Loucy (cell line): ENCODE measurements around the gene PPP1R15B.

Experiments
- H2AFZ ChIP-seq: fragments of 200-600 bp; sonication (generic); 2 replicates; pipeline ENCODE4 v1.6.0; 2016; ENCODE audit warnings: antibody characterized with exemption, mild to moderate bottlenecking, low read length, moderate library complexity
- H3F3A ChIP-seq: fragments of 200-600 bp; 2 replicates; pipeline ENCODE4 v1.6.0; 2016; ENCODE audit warnings: antibody characterized with exemption, low read depth, mild to moderate bottlenecking
- H3K27me3 ChIP-seq: fragments of 200-600 bp; sonication (generic); 2 replicates; pipeline ENCODE4 v1.6.1; 2014; ENCODE audit warnings: low read length, mild to moderate bottlenecking; ENCODE audit not compliant: insufficient read depth, poor library complexity, severe bottlenecking
- H3K36me3 ChIP-seq: fragments of 200-600 bp; sonication (generic); 2 replicates; pipeline ENCODE4 v1.6.1; 2016; ENCODE audit warnings: low read length; ENCODE audit not compliant: insufficient read depth
- H3K4me1 ChIP-seq: fragments of 200-600 bp; sonication (generic); 2 replicates; pipeline ENCODE4 v1.5.1; 2014; ENCODE audit warnings: low read length, mild to moderate bottlenecking; ENCODE audit not compliant: insufficient read depth, poor library complexity, severe bottlenecking
- H3K4me2 ChIP-seq: fragments of 200-600 bp; sonication (generic); 2 replicates; pipeline ENCODE4 v1.6.0; 2014; ENCODE audit warnings: antibody characterized with exemption, low read length, low read depth, mild to moderate bottlenecking; ENCODE audit not compliant: poor library complexity, severe bottlenecking
- H3K4me3 ChIP-seq: fragments of 200-600 bp; sonication (generic); 2 replicates; pipeline ENCODE4 v1.5.1; 2014; ENCODE audit warnings: low read length, mild to moderate bottlenecking, mixed read lengths; ENCODE audit not compliant: poor library complexity, severe bottlenecking
- H3K79me2 ChIP-seq: fragments of 200-600 bp; sonication (generic); 2 replicates; pipeline ENCODE4 v1.6.1; 2014; ENCODE audit warnings: low read length; ENCODE audit not compliant: insufficient read depth
- H3K9ac ChIP-seq: fragments of 200-600 bp; sonication (generic); 2 replicates; pipeline ENCODE4 v1.6.0; 2014; ENCODE audit warnings: mild to moderate bottlenecking, low read depth, low read length, moderate library complexity; ENCODE audit not compliant: poor library complexity, severe bottlenecking
- H3K9me2 ChIP-seq: fragments of 200-600 bp; sonication (generic); replicated peaks from 2 replicates; pipeline ENCODE4 v1.6.1; 2016; ENCODE audit warnings: low read depth, low read length, mixed read lengths
- H3K9me3 ChIP-seq: fragments of 200-600 bp; sonication (generic); 2 replicates; pipeline ENCODE4 v1.6.1; 2014; ENCODE audit warnings: mild to moderate bottlenecking, antibody characterized with exemption, low read length, low read depth; ENCODE audit not compliant: insufficient read depth
- H4K20me1 ChIP-seq: fragments of 200-600 bp; sonication (generic); 2 replicates; pipeline ENCODE4 v1.6.0; 2014; ENCODE audit warnings: antibody characterized with exemption, low read length, mild to moderate bottlenecking; ENCODE audit not compliant: insufficient read depth, poor library complexity, severe bottlenecking
- CTCF ChIP-seq: fragments of 200-600 bp; sonication (generic); conservative IDR thresholded peaks from 2 replicates; pipeline ENCODE4 v1.5.1; 2014; ENCODE audit warnings: mild to moderate bottlenecking, antibody characterized with exemption, low read length
- EZH2phosphoT487 ChIP-seq: fragments of 200-600 bp; IDR thresholded peaks from 2 replicates; pipeline ENCODE4 v1.6.1; 2018; ENCODE audit warnings: antibody characterized with exemption, mild to moderate bottlenecking, moderate library complexity, borderline replicate concordance

Gene PPP1R15B

GRCh38 chr1:204457666-204458065 is 46.0 kb upstream of the PPP1R15B start:
- H3K9ac ChIP-seq: no peak overlapping the region

GRCh38 chr1:204456826-204457442 is 45.3 kb upstream of the PPP1R15B start:
- TF ChIP-seq EZH2phosphoT487: no peak
- no peak for TF ChIP-seq CTCF
- no peaks in the 10 kb centered on the region for H4K20me1 ChIP-seq
- peaks cover 30% of the 10 kb centered on the region for H3K4me1 ChIP-seq
- peaks cover 51% of the 10 kb centered on the region; the same call in 1 of the 2 replicates for H3K36me3 ChIP-seq
- no peaks in the 10 kb centered on the region for H3K9me2 ChIP-seq
- H3K4me2 ChIP-seq: no peak overlapping the region
- no peak overlapping the region for H2AFZ ChIP-seq
- H3K27me3 ChIP-seq: no peaks in the 10 kb centered on the region
- H3K79me2 ChIP-seq: no peaks in the 10 kb centered on the region
- no peaks in the 10 kb centered on the region for H3K9me3 ChIP-seq
- H3K4me3 ChIP-seq: no peak overlapping the region
- H3F3A ChIP-seq: peaks cover 11% of the 10 kb centered on the region
- H3K9ac ChIP-seq: no peak overlapping the region

More at GRCh38 chr1:204457666-204458065, 46.0 kb upstream of the PPP1R15B start:
- Histone ChIP-seq H3F3A (peaks cover 17% of the 10 kb centered on the region), H3K36me3 (peaks cover 50% of the 10 kb centered on the region; the same call in 1 of the 2 replicates), H3K9me3 (no peaks in the 10 kb centered on the region), H3K79me2 (no peaks in the 10 kb centered on the region), H3K4me1 (peaks cover 37% of the 10 kb centered on the region), H3K9me2 (no peaks in the 10 kb centered on the region), H3K27me3 (no peaks in the 10 kb centered on the region), H3K4me2 (no peak overlapping the region), H3K4me3 (no peak overlapping the region), H4K20me1 (no peaks in the 10 kb centered on the region), H2AFZ (no peak overlapping the region)
- TF ChIP-seq EZH2phosphoT487 (no peak), CTCF (no peak)

GRCh38 chr1:204455831-204456145 is 44.2 kb upstream of the PPP1R15B start:
- Histone ChIP-seq H3F3A (peaks cover 4% of the 10 kb centered on the region), H3K9me2 (no peaks in the 10 kb centered on the region), H3K9ac (no peak overlapping the region), H3K4me2 (no peak overlapping the region), H3K4me3 (no peak overlapping the region), H3K36me3 (peaks cover 60% of the 10 kb centered on the region; the same call in 1 of the 2 replicates), H4K20me1 (no peaks in the 10 kb centered on the region), H3K4me1 (peaks cover 26% of the 10 kb centered on the region), H3K9me3 (no peaks in the 10 kb centered on the region), H2AFZ (no peak overlapping the region), H3K27me3 (no peaks in the 10 kb centered on the region), H3K79me2 (no peaks in the 10 kb centered on the region)
- TF ChIP-seq CTCF: no peak
- TF ChIP-seq EZH2phosphoT487: no peak
